KOPT-K1 (cell line): Measurements from ENCODE around the gene GSTCD.

Experiments
- H3K27ac ChIP-seq: fragments of 200-600 bp; sonication (generic); 2 replicates; pipeline ENCODE4 v1.5.1; 2016; ENCODE audit warnings: antibody characterized with exemption, mild to moderate bottlenecking, low read depth, low read length; ENCODE audit not compliant: poor library complexity, severe bottlenecking
- H3K36me3 ChIP-seq: fragments of 200-600 bp; sonication (generic); 2 replicates; pipeline ENCODE4 v1.5.1; 2017; ENCODE audit warnings: antibody characterized with exemption, mild to moderate bottlenecking, low read length, moderate library complexity; ENCODE audit not compliant: insufficient read depth
- H3K9me3 ChIP-seq: fragments of 200-600 bp; sonication (generic); 2 replicates; pipeline ENCODE4 v1.5.1; 2017; ENCODE audit warnings: antibody characterized with exemption, low read length, mild to moderate bottlenecking; ENCODE audit not compliant: insufficient read depth, poor library complexity, severe bottlenecking

The GSTCD gene

GRCh38 chr4:105859233-105859632 is 150.6 kb downstream of the GSTCD start:
- Histone ChIP-seq H3K27ac (no peak overlapping the region), H3K9me3 (no peaks in the 10 kb centered on the region), H3K36me3 (no peaks in the 10 kb centered on the region)

DNA sequence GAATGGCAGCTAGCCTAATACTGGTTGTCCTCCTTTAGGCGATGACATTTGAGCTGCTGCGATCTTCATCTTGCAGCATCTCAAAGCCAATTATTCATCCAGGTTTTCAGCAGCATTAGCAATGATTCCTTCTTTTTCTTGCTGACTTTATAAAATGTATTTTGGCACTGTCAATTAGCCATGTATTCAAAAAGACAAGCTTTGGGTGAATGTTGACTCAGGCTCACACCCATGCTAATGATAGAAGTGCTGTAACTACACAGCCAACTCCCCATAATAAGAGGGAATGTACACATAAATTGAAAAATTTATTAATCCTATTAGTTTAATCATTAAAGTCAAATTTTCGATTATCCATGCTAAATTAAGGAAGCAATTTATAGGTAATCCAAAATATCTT is 162.4 kb downstream of the GSTCD start:
- H3K9me3 ChIP-seq: no peaks in the 10 kb centered on the region
- H3K27ac ChIP-seq: no peak overlapping the region
- H3K36me3 ChIP-seq: no peaks in the 10 kb centered on the region

- no peak overlapping the region for H3K27ac ChIP-seq
- no peaks in the 10 kb centered on the region for H3K36me3 ChIP-seq
- H3K9me3 ChIP-seq: no peaks in the 10 kb centered on the region
These were observed 163.4 kb downstream of the GSTCD start for GRCh38 chr4:105871997-105872396.

DNA sequence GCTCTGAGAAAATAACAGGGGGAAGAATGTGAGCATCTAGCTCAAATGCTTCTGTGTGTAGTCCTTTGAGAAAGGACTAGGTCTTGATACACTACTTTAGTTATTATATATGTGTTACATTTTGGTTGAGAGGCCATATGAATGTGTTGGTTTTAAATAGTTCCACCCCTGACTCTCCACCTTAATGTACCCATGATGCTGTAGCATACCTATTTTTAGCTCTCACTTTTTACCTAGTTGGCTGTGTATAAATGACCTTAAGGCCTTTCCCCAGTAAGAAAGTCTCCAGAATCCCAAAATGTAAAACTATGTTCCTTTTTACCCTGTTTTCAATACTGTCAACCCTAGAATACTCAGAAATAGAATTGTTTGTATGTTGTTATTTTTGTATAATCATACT is 166.6 kb downstream of the GSTCD start:
- H3K27ac ChIP-seq: no peak overlapping the region
- no peaks in the 10 kb centered on the region for H3K9me3 ChIP-seq
- H3K36me3 ChIP-seq: no peaks in the 10 kb centered on the region

DNA sequence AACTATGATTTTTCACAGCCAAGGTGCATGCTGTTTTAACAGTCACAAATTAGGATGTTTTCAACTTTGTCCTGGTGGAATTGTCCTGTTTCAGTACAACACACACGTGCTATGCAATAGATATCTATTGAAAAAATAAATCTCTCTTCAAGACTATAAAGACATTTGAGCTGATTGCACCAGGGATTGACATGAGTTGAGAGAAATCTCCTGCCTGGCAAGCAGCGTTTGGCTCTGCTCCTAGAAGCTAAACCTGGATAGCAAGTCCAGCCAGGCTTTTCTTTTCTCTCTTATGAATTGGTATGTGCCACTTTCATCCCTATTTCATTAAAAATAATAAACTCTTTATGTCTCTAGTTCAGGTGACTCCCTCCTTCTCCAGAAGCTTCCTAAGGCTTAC is 170.1 kb downstream of the GSTCD start:
- Histone ChIP-seq H3K36me3 (no peaks in the 10 kb centered on the region), H3K27ac (no peak overlapping the region), H3K9me3 (no peaks in the 10 kb centered on the region)

- Histone ChIP-seq H3K27ac (no peak overlapping the region), H3K9me3 (no peaks in the 10 kb centered on the region), H3K36me3 (no peaks in the 10 kb centered on the region)
These were observed 178.9 kb downstream of the GSTCD start for GRCh38 chr4:105887508-105887907.

GRCh38 chr4:105894660-105895582 is 186.3 kb downstream of the GSTCD start, which contains the start of gene NPNT:
TSS of gene NPNT (plus strand) at chr4:105895471. CDS start at chr4:105895653, 182 bp downstream.
- peaks cover 8% of the 10 kb centered on the region for H3K9me3 ChIP-seq
- no peaks in the 10 kb centered on the region for H3K36me3 ChIP-seq
- H3K27ac ChIP-seq: no peak within 1 kb of the TSS

DNA sequence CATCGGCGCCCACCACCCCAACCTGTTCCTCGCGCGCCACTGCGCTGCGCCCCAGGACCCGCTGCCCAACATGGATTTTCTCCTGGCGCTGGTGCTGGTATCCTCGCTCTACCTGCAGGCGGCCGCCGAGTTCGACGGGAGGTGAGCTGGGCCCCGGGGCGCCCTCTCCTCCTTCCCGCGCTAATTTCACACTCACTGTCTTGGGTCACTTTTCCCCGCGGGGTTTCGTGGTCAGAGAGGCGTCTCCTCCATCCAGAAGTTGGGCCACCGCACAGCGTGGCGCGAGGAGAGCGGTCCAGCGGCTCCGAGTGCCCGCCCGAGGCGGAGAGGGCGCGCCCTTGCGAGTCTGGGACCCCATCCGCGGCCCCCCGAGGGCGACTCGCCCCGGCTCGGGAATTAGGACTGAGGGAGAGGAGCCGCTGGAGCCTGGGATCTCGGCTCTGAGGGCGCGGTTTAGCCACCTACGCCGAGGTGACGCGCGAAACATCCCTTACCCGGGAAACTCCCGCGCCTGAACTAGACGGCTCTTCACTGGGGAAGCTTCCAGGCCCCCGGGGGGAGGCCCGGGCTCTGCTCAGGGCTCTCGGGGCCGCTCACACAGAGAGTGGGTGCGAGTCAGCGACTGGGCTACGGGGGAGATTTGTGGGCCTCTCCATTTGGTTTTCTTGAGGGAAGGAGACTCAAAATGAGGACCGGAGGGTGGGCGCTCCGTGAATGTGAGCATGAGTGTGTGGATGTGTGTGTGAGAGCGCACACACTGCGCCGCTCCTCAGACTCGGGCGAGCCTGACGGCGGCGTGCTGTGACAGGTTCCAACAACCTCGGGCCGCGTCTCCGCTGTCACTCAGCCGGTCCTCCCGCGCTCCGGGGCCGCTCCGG is 187.2 kb downstream of the GSTCD start:
- H3K36me3 ChIP-seq: no peaks in the 10 kb centered on the region
- peaks cover 8% of the 10 kb centered on the region for H3K9me3 ChIP-seq
- no peak overlapping the region for H3K27ac ChIP-seq

- Histone ChIP-seq H3K9me3 (peaks cover 8% of the 10 kb centered on the region), H3K36me3 (no peaks in the 10 kb centered on the region), H3K27ac (no peak overlapping the region)
These were observed 187.9 kb downstream of the GSTCD start for GRCh38 chr4:105896461-105896942.
